22Rv1 (cell line): ENCODE results near the gene NEU4.
A peak's percentile ranks its signal among the peaks of the same experiment; 100 is the strongest.

Experiments used
- H3K27ac ChIP-seq: fragments of 450-650 bp; 2 replicates; pipeline ENCODE4 v1.5.1; 2017
- CTCF ChIP-seq: fragments of 450-650 bp; IDR thresholded peaks from 2 replicates; pipeline ENCODE4 v1.5.1; 2017; ENCODE audit warnings: mild to moderate bottlenecking
- ZFX ChIP-seq: fragments of 450-650 bp; IDR thresholded peaks from 2 replicates; pipeline ENCODE4 v1.6.1; 2017; ENCODE audit warnings: antibody characterized with exemption, borderline replicate concordance

Gene NEU4, protein sequence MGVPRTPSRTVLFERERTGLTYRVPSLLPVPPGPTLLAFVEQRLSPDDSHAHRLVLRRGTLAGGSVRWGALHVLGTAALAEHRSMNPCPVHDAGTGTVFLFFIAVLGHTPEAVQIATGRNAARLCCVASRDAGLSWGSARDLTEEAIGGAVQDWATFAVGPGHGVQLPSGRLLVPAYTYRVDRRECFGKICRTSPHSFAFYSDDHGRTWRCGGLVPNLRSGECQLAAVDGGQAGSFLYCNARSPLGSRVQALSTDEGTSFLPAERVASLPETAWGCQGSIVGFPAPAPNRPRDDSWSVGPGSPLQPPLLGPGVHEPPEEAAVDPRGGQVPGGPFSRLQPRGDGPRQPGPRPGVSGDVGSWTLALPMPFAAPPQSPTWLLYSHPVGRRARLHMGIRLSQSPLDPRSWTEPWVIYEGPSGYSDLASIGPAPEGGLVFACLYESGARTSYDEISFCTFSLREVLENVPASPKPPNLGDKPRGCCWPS

DNA sequence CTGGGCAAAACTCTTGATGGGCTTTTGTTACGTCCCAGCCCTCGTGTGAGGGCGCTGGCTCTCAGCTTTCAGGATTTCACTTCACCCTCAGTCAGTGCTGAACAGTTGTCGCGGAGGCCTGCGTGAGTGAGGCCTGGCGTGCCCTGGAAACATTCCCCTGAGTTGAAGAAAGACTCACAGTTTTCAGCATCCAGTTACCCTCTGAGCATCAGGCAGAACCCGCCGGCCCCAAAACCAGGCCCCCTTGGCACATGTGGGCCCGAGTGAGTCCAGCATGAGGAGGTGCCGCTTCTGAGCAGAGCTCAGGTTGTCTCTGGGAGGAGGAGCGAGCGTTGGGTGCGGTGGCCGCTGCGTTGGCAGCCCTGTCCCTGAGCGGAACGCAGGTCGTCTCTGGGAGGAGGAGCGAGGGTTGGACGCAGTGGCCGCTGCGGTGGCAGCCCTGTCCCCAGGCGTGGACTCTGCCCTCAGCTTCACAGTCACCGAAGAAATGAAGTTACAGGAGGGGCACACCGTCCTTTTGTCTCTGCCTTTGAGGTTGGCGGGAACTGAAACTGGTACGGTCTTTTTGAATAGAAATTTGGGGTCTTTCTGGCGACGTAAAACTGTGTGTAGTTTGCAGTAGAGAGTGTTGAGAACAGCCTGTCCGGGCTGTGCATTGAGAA lies at the start of gene NEU4:
Gene NEU4, plus strand, starts transcription at position 473 of the 662 bp plus-strand sequence. CDS start 5,292 bp downstream, outside the sequence.
- H3K27ac ChIP-seq, result no peak within 1 kb of the TSS
- TF ChIP-seq CTCF (no peak), ZFX (no peak)

- peak overlapping the region; percentile 54; the same call in 1 of the 2 replicates for H3K27ac ChIP-seq
These were observed 49.1 kb upstream of the NEU4 start for GRCh38 chr2:241759893-241760292.

GRCh38 chr2:241760301-241760771 lies 48.7 kb upstream of the NEU4 start:
- no peak overlapping the region for H3K27ac ChIP-seq
- TF ChIP-seq CTCF (no peak), ZFX (no peak)

DNA sequence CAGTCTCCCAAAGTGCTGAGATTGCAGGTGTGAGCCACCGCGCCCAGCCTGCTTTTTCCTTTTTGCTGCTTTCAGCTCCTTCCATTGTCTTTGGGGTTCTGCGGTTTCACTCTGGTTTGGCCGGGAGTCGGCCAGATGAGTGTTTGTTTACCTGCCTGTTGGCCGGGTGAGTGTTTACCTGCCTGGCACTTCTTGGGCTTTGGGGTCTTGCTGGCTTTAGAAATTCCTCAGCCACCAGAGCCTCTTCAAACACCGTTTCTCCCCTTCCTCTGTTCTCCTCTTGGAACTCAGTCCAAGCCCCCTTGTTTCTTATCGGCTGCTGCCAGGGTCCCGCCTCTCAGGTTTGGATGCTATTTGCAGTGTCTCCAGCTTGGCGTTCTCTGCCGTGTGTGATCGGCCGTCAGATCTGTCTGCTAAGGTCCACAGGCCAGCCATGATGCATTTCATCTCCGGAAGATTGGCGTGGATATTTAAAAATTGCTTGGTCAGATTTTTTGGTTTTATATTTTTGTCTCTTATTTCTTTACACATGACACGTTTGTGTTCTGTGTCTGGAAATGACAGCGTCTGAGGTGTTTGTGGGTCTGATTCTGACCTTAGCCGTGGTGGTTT lies 46.6 kb upstream of the NEU4 start:
- no peak overlapping the region for H3K27ac ChIP-seq
- TF ChIP-seq CTCF, result no peak
- TF ChIP-seq ZFX, result no peak

- no peak overlapping the region for H3K27ac ChIP-seq
- no peak for TF ChIP-seq CTCF
- TF ChIP-seq ZFX, result no peak
These were observed 46.0 kb upstream of the NEU4 start for GRCh38 chr2:241762933-241763369.

DNA sequence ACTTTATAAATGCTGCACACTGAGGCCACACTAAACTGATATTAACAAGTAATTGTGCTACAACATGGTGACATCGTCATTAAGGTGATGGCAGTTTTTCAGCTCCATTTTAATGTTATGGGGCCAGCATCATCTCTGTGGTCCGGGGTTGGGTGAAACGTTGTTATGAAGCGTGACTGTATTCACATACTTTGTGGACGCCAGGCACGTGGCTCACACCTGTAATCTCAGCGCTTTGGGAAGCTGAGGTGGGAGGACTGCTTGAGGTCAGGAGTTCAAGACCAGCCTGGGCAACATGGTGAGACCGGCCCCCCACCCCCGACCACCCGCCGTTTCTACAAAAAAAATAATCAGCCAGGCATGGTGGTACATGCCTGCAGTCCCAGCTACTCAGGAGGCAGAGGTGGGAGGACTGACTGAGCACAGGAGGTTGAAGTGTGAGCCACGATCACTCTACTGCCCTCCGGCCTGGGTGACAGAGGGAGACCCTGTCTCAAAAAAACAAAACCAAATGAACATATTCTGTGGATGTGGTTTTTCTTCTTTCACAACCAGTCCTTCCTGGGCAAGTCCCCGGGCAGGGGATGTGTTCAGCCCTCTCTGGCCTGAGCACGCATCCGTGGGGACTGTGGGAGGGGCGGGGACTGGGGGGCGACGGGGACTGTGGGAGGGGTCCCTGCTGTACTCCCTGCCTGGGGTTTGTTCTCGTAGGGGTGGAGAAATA lies 45.3 kb upstream of the NEU4 start:
- TF ChIP-seq CTCF, result no peak
- TF ChIP-seq ZFX, result no peak

More for the DNA sequence above, 45.3 kb upstream of the NEU4 start:
- H3K27ac ChIP-seq, result no peak overlapping the region
